Measurements from ENCODE around the gene IGF1R.

IGF1R gene

GRCh38 chr15:98708037-98708590 is 59.8 kb downstream of the IGF1R start:
- DNase-seq = no peak

GRCh38 chr15:98711810-98712209 is 63.5 kb downstream of the IGF1R start:
- no peak for DNase-seq

GRCh38 chr15:98712845-98713584 is 64.7 kb downstream of the IGF1R start:
- no peak for DNase-seq

- DNase-seq = no peak
Observed at GRCh38 chr15:98713585-98714001, 65.3 kb downstream of the IGF1R start.

- DNase-seq = no peak
Observed at GRCh38 chr15:98714922-98715321, 66.6 kb downstream of the IGF1R start.

GRCh38 chr15:98715401-98715800 is 67.1 kb downstream of the IGF1R start:
- no peak for DNase-seq

GRCh38 chr15:98715890-98716443 is 67.6 kb downstream of the IGF1R start:
- DNase-seq = no peak

GRCh38 chr15:98717371-98717770 is 69.0 kb downstream of the IGF1R start:
- DNase-seq = no peak

- DNase-seq = no peak
Observed at GRCh38 chr15:98717942-98718341, 69.6 kb downstream of the IGF1R start.

- no peak for DNase-seq
Observed at GRCh38 chr15:98718426-98719136, 70.2 kb downstream of the IGF1R start.

- no peak for DNase-seq
Observed at GRCh38 chr15:98719137-98719740, 70.9 kb downstream of the IGF1R start.

- DNase-seq = no peak
Observed at GRCh38 chr15:98720031-98720430, 71.7 kb downstream of the IGF1R start.

- no peak for DNase-seq
Observed at GRCh38 chr15:98720577-98721565, 72.5 kb downstream of the IGF1R start.

GRCh38 chr15:98722209-98722608 is 73.9 kb downstream of the IGF1R start:
- no peak for DNase-seq

GRCh38 chr15:98722645-98723044 is 74.3 kb downstream of the IGF1R start:
- DNase-seq = no peak

GRCh38 chr15:98723195-98723594 is 74.9 kb downstream of the IGF1R start:
- DNase-seq = no peak

GRCh38 chr15:98724048-98724447 is 75.7 kb downstream of the IGF1R start:
- no peak for DNase-seq

GRCh38 chr15:98724494-98724893 is 76.2 kb downstream of the IGF1R start:
- no peak for DNase-seq

GRCh38 chr15:98725874-98726273 is 77.5 kb downstream of the IGF1R start:
- no peak for DNase-seq

- DNase-seq = no peak
Observed at GRCh38 chr15:98727115-98728040, 79.0 kb downstream of the IGF1R start.

Measured in NCI-H1694 treated with DMSO at 0.1 percent for 48 hours (cell line).